GM19035 (cell line): Measurements from ENCODE around the gene SHB.

Source experiments
- ATAC-seq: cut with Tn5 transposase; IDR thresholded peaks from one replicate; pipeline ENCODE4 v1.9.1; 2021; ENCODE audit not compliant: unreplicated experiment

The SHB gene

GRCh38 chr9:38088006-38088925 is 19.2 kb upstream of the SHB start:
- peak; percentile 49 for ATAC-seq

DNA sequence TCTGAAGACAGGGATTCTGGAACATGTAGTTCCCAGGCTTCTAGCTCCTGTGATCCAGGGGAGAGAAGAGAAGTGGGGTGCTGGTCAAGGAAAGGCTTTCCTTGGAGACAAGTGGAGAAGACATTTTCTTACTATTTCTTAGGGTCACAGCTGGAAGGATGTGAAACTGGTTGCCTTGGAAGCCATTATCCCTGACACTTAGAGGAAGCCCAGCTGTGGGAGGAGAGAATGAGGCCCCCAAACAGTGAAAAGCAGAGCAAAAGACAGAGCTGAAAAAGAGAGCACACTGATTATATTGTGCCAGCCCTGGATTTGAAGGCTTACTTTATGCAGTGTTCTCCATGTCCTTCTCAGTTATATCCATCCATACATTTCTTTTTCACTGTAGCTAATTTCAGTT is 17.5 kb upstream of the SHB start:
- no peak for ATAC-seq

- ATAC-seq, result no peak
These were observed 16.3 kb upstream of the SHB start for GRCh38 chr9:38085308-38085707.

- ATAC-seq, result no peak
These were observed 15.5 kb upstream of the SHB start for GRCh38 chr9:38084556-38084880.

DNA sequence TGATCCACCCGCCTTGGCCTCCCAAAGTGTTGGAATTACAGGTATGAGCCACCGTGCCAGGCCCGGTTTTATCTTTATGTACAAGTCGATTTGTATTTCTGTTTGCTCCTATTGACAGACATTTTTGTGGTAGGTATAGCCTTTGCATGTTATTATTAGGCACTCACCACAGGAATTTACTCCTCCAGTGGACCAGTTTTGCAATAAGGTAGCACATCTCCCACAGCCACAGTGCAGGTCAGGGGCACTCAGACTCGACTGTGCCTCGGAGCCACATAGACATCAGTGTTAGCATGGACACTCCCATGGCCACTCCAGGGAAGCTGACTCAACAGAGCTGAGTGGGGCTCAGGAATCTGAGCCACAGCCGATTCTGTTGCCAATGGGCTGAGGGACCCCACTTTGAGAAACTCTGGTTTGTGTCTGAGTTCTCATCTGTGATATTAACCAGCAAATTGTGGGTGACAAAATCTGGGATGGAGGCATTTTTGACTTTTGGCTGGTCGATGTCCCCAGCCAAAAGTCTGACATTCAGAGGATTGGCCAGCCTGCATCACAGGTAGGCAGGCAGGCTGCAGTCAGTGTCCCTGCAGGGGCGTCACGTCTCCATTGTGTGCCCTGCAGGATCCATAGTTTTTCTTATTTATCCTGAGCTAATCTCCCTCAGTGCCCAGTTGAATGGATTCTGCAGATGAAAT is 15.0 kb upstream of the SHB start:
- ATAC-seq, result no peak

DNA sequence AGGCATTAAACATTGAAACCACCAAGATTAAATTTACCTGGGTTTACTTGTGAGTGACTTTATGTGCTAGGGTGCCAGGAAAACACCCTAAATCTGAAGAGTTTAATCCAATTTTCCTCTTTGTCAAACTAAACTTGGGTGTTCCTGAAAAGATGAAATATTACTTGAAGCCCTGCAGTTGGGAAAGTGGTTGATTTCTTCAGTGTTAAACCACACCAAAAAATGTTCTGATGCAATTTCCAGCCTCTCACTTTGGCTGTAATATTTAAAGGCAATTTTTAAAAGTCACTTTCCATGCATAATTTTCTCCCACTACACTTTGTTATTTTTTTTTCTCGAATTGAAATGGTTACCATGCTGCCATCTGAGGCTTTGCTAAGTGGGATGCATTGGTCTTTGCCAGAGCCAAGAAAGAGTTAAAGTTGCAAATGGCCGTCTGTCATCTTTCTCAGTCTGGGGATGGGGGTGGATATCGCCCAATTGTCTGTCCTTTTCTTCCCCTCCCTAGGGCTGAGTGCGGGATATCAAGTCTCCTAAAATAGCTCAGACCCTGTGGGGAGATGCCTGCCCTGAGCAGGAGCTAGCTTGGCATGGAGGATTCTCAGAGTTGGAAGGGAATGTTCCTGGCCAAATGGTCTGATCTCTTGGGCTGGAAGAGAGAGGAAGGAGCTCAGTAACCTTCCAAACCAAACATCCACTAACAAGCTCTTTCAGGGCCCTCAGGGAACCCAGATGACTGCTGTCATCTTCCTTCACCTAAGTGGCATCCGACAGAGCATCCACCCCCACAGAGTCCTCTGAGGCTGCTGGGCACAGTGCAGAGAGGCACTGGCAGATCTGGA is 13.6 kb upstream of the SHB start:
- no peak for ATAC-seq

DNA sequence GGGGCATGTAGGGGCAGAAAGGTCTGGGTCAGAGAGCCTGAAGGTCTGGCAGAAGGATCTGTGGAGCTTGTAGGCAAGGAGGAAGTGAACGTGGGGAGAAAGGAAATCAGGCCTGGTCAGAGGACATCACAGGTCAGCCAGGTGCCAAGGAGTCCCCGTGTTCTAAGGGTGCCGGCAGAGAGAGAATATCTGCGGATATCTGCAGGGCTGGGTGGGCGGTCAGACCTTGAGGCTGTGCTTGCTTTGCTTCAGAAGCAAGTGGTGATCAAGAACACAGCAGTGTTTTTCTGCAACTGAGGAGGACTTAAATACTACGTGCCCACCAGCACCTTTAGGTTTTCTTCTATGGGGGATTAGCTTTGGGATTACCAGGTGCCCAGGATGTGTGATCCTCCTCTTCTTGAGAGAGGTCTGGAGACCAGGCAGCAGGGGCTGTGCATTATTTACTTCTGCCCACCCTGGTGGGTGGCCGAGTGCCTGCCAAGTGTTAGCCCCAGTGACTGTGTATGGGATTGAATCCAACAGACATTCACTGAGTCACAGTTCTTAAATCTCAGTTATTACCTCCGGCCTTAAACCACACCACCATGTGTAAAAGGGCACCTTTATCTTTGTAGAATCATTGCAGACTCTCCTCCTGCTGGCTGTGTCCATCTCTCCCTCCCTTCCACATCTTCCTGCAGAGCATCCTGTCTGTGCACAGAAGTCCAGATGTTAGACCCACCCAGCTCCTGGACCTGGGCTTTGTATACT is 12.5 kb upstream of the SHB start:
- ATAC-seq, result no peak

- ATAC-seq, result no peak
These were observed 10.5 kb upstream of the SHB start for GRCh38 chr9:38079461-38080031.

GRCh38 chr9:38075272-38075671 is 6.2 kb upstream of the SHB start:
- ATAC-seq, result no peak

DNA sequence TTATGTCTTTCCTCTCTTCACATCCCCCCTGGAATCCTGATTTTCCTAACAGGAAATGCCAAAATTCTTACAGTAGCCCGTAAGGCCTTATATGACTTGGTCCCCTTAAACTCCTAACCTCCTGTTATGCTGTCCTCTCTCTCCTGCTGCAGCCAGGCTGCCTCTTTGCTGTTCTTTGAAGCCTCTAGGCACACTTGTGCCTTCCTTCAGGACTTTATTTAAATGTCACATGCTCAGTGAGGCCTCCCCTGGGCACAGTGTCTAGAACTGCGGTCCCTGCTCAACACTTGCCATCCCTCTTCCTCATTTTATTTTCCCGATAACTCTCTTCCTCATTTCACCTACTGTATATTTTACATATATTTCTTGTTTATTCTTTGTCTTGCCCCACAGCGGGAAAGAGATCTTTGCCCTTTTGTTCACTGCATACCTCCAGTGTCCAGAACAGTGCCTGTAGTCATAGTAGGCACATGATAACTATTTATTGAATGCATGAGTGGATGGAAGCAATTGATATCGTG is 5.5 kb upstream of the SHB start:
- no peak for ATAC-seq

- no peak for ATAC-seq
These were observed 4.9 kb upstream of the SHB start for GRCh38 chr9:38073882-38074281.

GRCh38 chr9:38071470-38072134 is 2.6 kb upstream of the SHB start:
- no peak for ATAC-seq

- peak; percentile 12 for ATAC-seq
These were observed 957 bp downstream of the SHB start for GRCh38 chr9:38067859-38068681.

DNA sequence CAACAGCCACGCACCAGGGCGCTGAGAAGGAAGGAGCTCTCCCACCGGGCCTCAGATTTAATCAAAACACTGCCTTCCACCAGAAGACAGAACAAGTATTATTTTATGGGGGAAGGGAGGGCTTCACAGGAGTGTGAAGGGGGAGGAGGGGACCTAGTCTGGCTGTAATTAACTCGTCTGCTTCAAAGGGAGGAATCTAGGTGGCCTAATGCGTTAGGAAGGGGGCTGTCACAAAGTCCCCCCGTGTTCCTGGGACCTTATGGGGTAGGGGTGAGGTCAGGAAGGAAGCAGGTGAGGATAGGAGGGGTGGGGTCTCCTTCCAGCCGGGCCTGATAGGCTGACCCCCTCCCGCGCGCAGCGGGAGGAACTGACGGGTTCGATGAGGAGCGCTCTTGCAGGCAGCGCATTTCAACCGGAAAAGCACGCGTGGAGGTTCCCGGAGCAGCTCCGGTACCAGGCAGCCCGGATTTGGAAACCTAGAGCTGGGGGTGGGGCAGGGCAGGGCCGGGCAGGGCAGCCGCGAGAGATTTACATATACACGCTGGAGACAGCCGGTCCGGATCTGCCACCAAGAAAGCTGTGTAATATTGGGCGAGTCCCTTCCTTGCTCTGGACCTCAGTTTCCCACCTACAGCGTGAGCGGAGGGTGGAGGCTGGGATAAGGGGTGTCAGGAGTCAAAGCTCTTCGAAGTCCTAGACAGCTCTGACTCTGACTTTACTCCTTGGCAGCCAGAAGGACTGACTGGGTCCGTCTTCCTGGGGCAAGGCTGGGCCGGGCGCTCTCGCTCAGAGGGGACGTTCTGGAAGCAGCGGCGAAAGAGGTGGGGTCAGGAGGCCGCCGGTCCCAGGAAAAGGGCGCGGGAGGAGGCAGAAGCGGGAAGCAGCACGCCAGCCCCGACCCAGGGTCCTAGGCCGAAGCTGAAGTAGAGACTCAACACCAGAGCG is 1.8 kb downstream of the SHB start:
- no peak for ATAC-seq

DNA sequence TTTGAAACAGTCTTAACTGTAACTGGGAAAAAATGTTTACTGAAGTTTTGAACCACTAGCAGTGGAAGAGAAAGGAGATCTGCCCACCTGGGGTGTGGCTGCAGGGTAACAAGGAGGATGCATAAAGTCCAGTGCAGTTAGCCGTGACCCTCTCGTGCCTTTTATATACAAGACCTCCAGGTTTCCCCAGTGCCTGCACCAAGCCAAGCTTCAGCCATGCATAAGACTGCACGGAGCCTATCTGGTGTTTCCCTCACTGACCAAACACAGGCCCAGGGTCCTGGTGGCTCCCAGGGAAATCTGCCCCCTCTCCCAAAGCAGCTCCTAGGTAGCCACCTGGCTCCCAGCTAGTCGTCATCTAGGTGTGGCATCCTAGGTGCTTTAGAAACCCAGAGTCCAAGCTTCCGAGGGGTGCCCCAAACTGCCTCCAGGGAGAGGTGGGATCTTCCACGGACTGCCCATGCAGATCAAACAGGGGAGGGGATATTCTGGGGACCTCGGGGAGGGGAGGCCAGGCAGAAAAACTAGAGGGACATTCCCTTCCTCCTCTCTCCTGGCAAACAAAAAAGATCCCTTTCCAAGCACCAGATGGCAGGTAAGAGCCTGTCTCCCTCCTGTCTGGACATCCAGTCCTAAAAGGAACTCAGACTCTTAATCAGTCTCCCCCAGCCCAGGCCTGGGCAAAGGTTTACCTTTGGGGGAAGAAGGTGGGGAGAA is 2.7 kb downstream of the SHB start:
- no peak for ATAC-seq

- peak; percentile 31 for ATAC-seq
These were observed 3.5 kb downstream of the SHB start for GRCh38 chr9:38065369-38066075.
